ENCODE measurements around the gene RAB1B.

RAB1B gene

GRCh38 chr11:66228521-66228920, 39.9 kb upstream of the RAB1B start:
- Histone ChIP-seq H3K4me1 (ENCODE audit: control insufficient read depth, insufficient read depth, low read length) (no peaks in the 10 kb centered on the region), H3K27ac (ENCODE audit: low read depth, low read length) (no peak overlapping the region), H3K9ac (ENCODE audit: low read length) (no peak overlapping the region), H3K4me3 (ENCODE audit: low read length) (no peak overlapping the region), H3K27me3 (ENCODE audit: control insufficient read depth, insufficient read depth, low read length) (no peaks in the 10 kb centered on the region), H3K36me3 (ENCODE audit: control insufficient read depth, insufficient read depth, low read length) (peaks cover 17% of the 10 kb centered on the region)

GRCh38 chr11:66230156-66230555, 38.3 kb upstream of the RAB1B start:
- H3K36me3 ChIP-seq (ENCODE audit: control insufficient read depth, insufficient read depth, low read length): peaks cover 22% of the 10 kb centered on the region

GRCh38 chr11:66230978-66231377, 37.5 kb upstream of the RAB1B start:
- Histone ChIP-seq H3K4me3 (ENCODE audit: low read length) (no peak overlapping the region), H3K36me3 (ENCODE audit: control insufficient read depth, insufficient read depth, low read length) (peaks cover 30% of the 10 kb centered on the region), H3K27ac (ENCODE audit: low read depth, low read length) (no peak overlapping the region), H3K9ac (ENCODE audit: low read length) (no peak overlapping the region), H3K27me3 (ENCODE audit: control insufficient read depth, insufficient read depth, low read length) (no peaks in the 10 kb centered on the region), H3K4me1 (ENCODE audit: control insufficient read depth, insufficient read depth, low read length) (no peaks in the 10 kb centered on the region)

More at GRCh38 chr11:66230156-66230555, 38.3 kb upstream of the RAB1B start:
- no peaks in the 10 kb centered on the region for H3K27me3 ChIP-seq (ENCODE audit: control insufficient read depth, insufficient read depth, low read length)
- no peak overlapping the region for H3K9ac ChIP-seq (ENCODE audit: low read length)
- H3K4me1 ChIP-seq (ENCODE audit: control insufficient read depth, insufficient read depth, low read length): no peaks in the 10 kb centered on the region
- H3K27ac ChIP-seq (ENCODE audit: low read depth, low read length): no peak overlapping the region
- no peak overlapping the region for H3K4me3 ChIP-seq (ENCODE audit: low read length)

- H3K9ac ChIP-seq (ENCODE audit: low read length): no peak overlapping the region
- H3K36me3 ChIP-seq (ENCODE audit: control insufficient read depth, insufficient read depth, low read length): peaks cover 30% of the 10 kb centered on the region
- H3K4me3 ChIP-seq (ENCODE audit: low read length): no peak overlapping the region
- no peak overlapping the region for H3K27ac ChIP-seq (ENCODE audit: low read depth, low read length)
- H3K4me1 ChIP-seq (ENCODE audit: control insufficient read depth, insufficient read depth, low read length): no peaks in the 10 kb centered on the region
- H3K27me3 ChIP-seq (ENCODE audit: control insufficient read depth, insufficient read depth, low read length): no peaks in the 10 kb centered on the region
Observed at GRCh38 chr11:66231561-66231960, 36.9 kb upstream of the RAB1B start.

GRCh38 chr11:66232769-66233168, 35.7 kb upstream of the RAB1B start:
- Histone ChIP-seq H3K4me3 (ENCODE audit: low read length) (no peak overlapping the region), H3K27me3 (ENCODE audit: control insufficient read depth, insufficient read depth, low read length) (no peaks in the 10 kb centered on the region), H3K9ac (ENCODE audit: low read length) (no peak overlapping the region), H3K27ac (ENCODE audit: low read depth, low read length) (no peak overlapping the region), H3K4me1 (ENCODE audit: control insufficient read depth, insufficient read depth, low read length) (no peaks in the 10 kb centered on the region), H3K36me3 (ENCODE audit: control insufficient read depth, insufficient read depth, low read length) (peaks cover 30% of the 10 kb centered on the region)

GRCh38 chr11:66233301-66233700, 35.1 kb upstream of the RAB1B start:
- Histone ChIP-seq H3K36me3 (ENCODE audit: control insufficient read depth, insufficient read depth, low read length) (peaks cover 30% of the 10 kb centered on the region), H3K4me1 (ENCODE audit: control insufficient read depth, insufficient read depth, low read length) (no peaks in the 10 kb centered on the region), H3K27ac (ENCODE audit: low read depth, low read length) (no peak overlapping the region), H3K27me3 (ENCODE audit: control insufficient read depth, insufficient read depth, low read length) (no peaks in the 10 kb centered on the region), H3K9ac (ENCODE audit: low read length) (no peak overlapping the region), H3K4me3 (ENCODE audit: low read length) (no peak overlapping the region)

- no peak overlapping the region for H3K4me3 ChIP-seq (ENCODE audit: low read length)
- no peak overlapping the region for H3K27ac ChIP-seq (ENCODE audit: low read depth, low read length)
- no peaks in the 10 kb centered on the region for H3K27me3 ChIP-seq (ENCODE audit: control insufficient read depth, insufficient read depth, low read length)
- no peak overlapping the region for H3K9ac ChIP-seq (ENCODE audit: low read length)
- H3K4me1 ChIP-seq (ENCODE audit: control insufficient read depth, insufficient read depth, low read length): no peaks in the 10 kb centered on the region
- H3K36me3 ChIP-seq (ENCODE audit: control insufficient read depth, insufficient read depth, low read length): peaks cover 30% of the 10 kb centered on the region
Observed at GRCh38 chr11:66235141-66235540, 33.3 kb upstream of the RAB1B start.

GRCh38 chr11:66237867-66238266, 30.6 kb upstream of the RAB1B start:
- Histone ChIP-seq H3K27ac (ENCODE audit: low read depth, low read length) (no peak overlapping the region), H3K36me3 (ENCODE audit: control insufficient read depth, insufficient read depth, low read length) (peaks cover 16% of the 10 kb centered on the region), H3K27me3 (ENCODE audit: control insufficient read depth, insufficient read depth, low read length) (no peaks in the 10 kb centered on the region), H3K4me1 (ENCODE audit: control insufficient read depth, insufficient read depth, low read length) (no peaks in the 10 kb centered on the region), H3K9ac (ENCODE audit: low read length) (no peak overlapping the region), H3K4me3 (ENCODE audit: low read length) (no peak overlapping the region)

GRCh38 chr11:66238786-66239413, 29.5 kb upstream of the RAB1B start:
- no peak overlapping the region for H3K27ac ChIP-seq (ENCODE audit: low read depth, low read length)
- no peak overlapping the region for H3K4me3 ChIP-seq (ENCODE audit: low read length)
- H3K36me3 ChIP-seq (ENCODE audit: control insufficient read depth, insufficient read depth, low read length): peaks cover 17% of the 10 kb centered on the region
- no peak overlapping the region for H3K9ac ChIP-seq (ENCODE audit: low read length)
- H3K27me3 ChIP-seq (ENCODE audit: control insufficient read depth, insufficient read depth, low read length): no peaks in the 10 kb centered on the region
- H3K4me1 ChIP-seq (ENCODE audit: control insufficient read depth, insufficient read depth, low read length): no peaks in the 10 kb centered on the region

GRCh38 chr11:66239511-66239910, 28.9 kb upstream of the RAB1B start:
- Histone ChIP-seq H3K4me1 (ENCODE audit: control insufficient read depth, insufficient read depth, low read length) (no peaks in the 10 kb centered on the region), H3K27me3 (ENCODE audit: control insufficient read depth, insufficient read depth, low read length) (no peaks in the 10 kb centered on the region), H3K36me3 (ENCODE audit: control insufficient read depth, insufficient read depth, low read length) (peaks cover 14% of the 10 kb centered on the region), H3K9ac (ENCODE audit: low read length) (no peak overlapping the region), H3K27ac (ENCODE audit: low read depth, low read length) (no peak overlapping the region), H3K4me3 (ENCODE audit: low read length) (no peak overlapping the region)

GRCh38 chr11:66239998-66240780, 28.2 kb upstream of the RAB1B start:
- Histone ChIP-seq H3K27me3 (ENCODE audit: control insufficient read depth, insufficient read depth, low read length) (no peaks in the 10 kb centered on the region), H3K27ac (ENCODE audit: low read depth, low read length) (no peak overlapping the region), H3K9ac (ENCODE audit: low read length) (no peak overlapping the region), H3K4me3 (ENCODE audit: low read length) (no peak overlapping the region), H3K4me1 (ENCODE audit: control insufficient read depth, insufficient read depth, low read length) (no peaks in the 10 kb centered on the region), H3K36me3 (ENCODE audit: control insufficient read depth, insufficient read depth, low read length) (peaks cover 10% of the 10 kb centered on the region)

- H3K4me3 ChIP-seq (ENCODE audit: low read length): no peak overlapping the region
- peaks cover 4% of the 10 kb centered on the region for H3K36me3 ChIP-seq (ENCODE audit: control insufficient read depth, insufficient read depth, low read length)
- H3K9ac ChIP-seq (ENCODE audit: low read length): no peak overlapping the region
- H3K4me1 ChIP-seq (ENCODE audit: control insufficient read depth, insufficient read depth, low read length): no peaks in the 10 kb centered on the region
- H3K27me3 ChIP-seq (ENCODE audit: control insufficient read depth, insufficient read depth, low read length): no peaks in the 10 kb centered on the region
- no peak overlapping the region for H3K27ac ChIP-seq (ENCODE audit: low read depth, low read length)
Observed at GRCh38 chr11:66240781-66241136, 27.7 kb upstream of the RAB1B start.

All from rectal smooth muscle tissue (tissue), 1 donor.